Neural cell (in vitro differentiated cells): ENCODE measurements around the gene MKRN2OS. TPM values are rescaled to one million over a fixed set of nuclear protein-coding genes. Genes with fewer than 3 reads are reported as not detected.

Experiments used
- H2AFZ ChIP-seq: fragments of 200-600, 300-800 bp; sonication (generic), shearing (Covaris generic); 2 replicates; pipeline ENCODE4 v1.6.0; 2014; ENCODE audit warnings: low read depth, mild to moderate bottlenecking, antibody characterized with exemption, low read length, moderate library complexity
- H3F3A ChIP-seq: fragments of 200-600 bp; shearing (Covaris generic); 2 replicates; pipeline ENCODE4 v1.6.1; 2016; ENCODE audit warnings: mild to moderate bottlenecking, moderate library complexity, mixed read lengths, antibody characterized with exemption, low read length; ENCODE audit not compliant: insufficient read depth, poor library complexity, severe bottlenecking
- H3K27ac ChIP-seq: fragments of 200-600, 300-800 bp; sonication (generic), shearing (Covaris generic); 2 replicates; pipeline ENCODE4 v1.5.1; 2014; ENCODE audit warnings: mild to moderate bottlenecking, low read length, moderate library complexity
- H3K27me3 ChIP-seq: fragments of 300-800, 200-600 bp; sonication (generic), shearing (Covaris generic); 2 replicates; pipeline ENCODE4 v1.6.0; 2014; ENCODE audit warnings: mild to moderate bottlenecking, low read depth, low read length, moderate library complexity; ENCODE audit not compliant: insufficient read depth
- H3K36me3 ChIP-seq: fragments of 300-800, 200-600 bp; sonication (generic), shearing (Covaris generic); 2 replicates; pipeline ENCODE4 v1.5.1; 2014; ENCODE audit warnings: mild to moderate bottlenecking, antibody characterized with exemption, low read length, moderate library complexity; ENCODE audit not compliant: insufficient read depth
- H3K4me2 ChIP-seq: fragments of 300-800, 200-600 bp; sonication (generic), shearing (Covaris generic); 2 replicates; pipeline ENCODE4 v1.6.0; 2014; ENCODE audit warnings: mild to moderate bottlenecking, low read length
- H3K4me3 ChIP-seq: fragments of 300-800, 200-600 bp; sonication (generic), shearing (Covaris generic); 2 replicates; pipeline ENCODE4 v1.5.1; 2014; ENCODE audit warnings: mild to moderate bottlenecking, low read length, moderate library complexity
- H3K79me2 ChIP-seq: fragments of 200-600 bp; shearing (Covaris generic); replicated peaks from 2 replicates; pipeline ENCODE4 v1.6.0; 2014; ENCODE audit warnings: mild to moderate bottlenecking, low read length, moderate library complexity; ENCODE audit not compliant: insufficient read depth
- H3K9ac ChIP-seq: fragments of 300-800, 200-600 bp; sonication (generic), shearing (Covaris generic); 2 replicates; pipeline ENCODE4 v1.6.1; 2016; ENCODE audit warnings: mild to moderate bottlenecking, low read length, mixed read lengths
- H3K9me2 ChIP-seq: fragments of 200-600 bp; shearing (Covaris generic); 2 replicates; pipeline ENCODE4 v1.6.1; 2016; ENCODE audit warnings: mild to moderate bottlenecking, low read length, mixed read lengths; ENCODE audit not compliant: insufficient read depth
- H3K9me3 ChIP-seq: fragments of 200-600, 300-800 bp; sonication (generic), shearing (Covaris generic); 2 replicates; pipeline ENCODE4 v1.6.1; 2016; ENCODE audit warnings: mild to moderate bottlenecking, mixed run types, low read length, moderate library complexity, mixed read lengths
- H4K20me1 ChIP-seq: fragments of 200-600 bp; shearing (Covaris generic); 2 replicates; pipeline ENCODE4 v1.6.1; 2016; ENCODE audit warnings: mild to moderate bottlenecking, mixed run types; ENCODE audit not compliant: insufficient read depth
- CTCF ChIP-seq: fragments of 450-650 bp; IDR thresholded peaks from 2 replicates; pipeline ENCODE4 v1.5.1; 2014; ENCODE audit warnings: antibody characterized with exemption, mild to moderate bottlenecking, moderate library complexity; ENCODE audit not compliant: poor library complexity, severe bottlenecking
- EP300 ChIP-seq: fragments of 450-650 bp; conservative IDR thresholded peaks from 2 replicates; pipeline ENCODE4 v1.6.1; 2014; ENCODE audit warnings: antibody characterized with exemption, mild to moderate bottlenecking, moderate library complexity; ENCODE audit not compliant: poor library complexity, severe bottlenecking
- EZH2 ChIP-seq: fragments of 200-600, 300-800 bp; shearing (Covaris generic), sonication (generic); IDR thresholded peaks from 2 replicates; pipeline ENCODE4 v1.6.1; 2014; ENCODE audit warnings: antibody characterized with exemption, low read length, borderline replicate concordance, mild to moderate bottlenecking; ENCODE audit not compliant: insufficient read depth, poor library complexity, severe bottlenecking
- MXI1 ChIP-seq: fragments of 450-650 bp; conservative IDR thresholded peaks from 2 replicates; pipeline ENCODE4 v1.6.1; 2014; ENCODE audit warnings: antibody characterized with exemption, mild to moderate bottlenecking; ENCODE audit not compliant: poor library complexity, severe bottlenecking
- POLR2AphosphoS5 ChIP-seq: IDR thresholded peaks from 2 replicates; pipeline ENCODE4 v1.6.1; 2012
- RAD21 ChIP-seq: fragments of 450-650 bp; conservative IDR thresholded peaks from 2 replicates; pipeline ENCODE4 v1.6.1; 2014; ENCODE audit warnings: antibody characterized with exemption, mild to moderate bottlenecking, moderate library complexity
- REST ChIP-seq: IDR thresholded peaks from 2 replicates; pipeline ENCODE4 v1.6.1; 2012; ENCODE audit warnings: borderline replicate concordance
- SMC3 ChIP-seq: fragments of 450-650 bp; conservative IDR thresholded peaks from 2 replicates; pipeline ENCODE4 v1.6.1; 2014; ENCODE audit warnings: antibody characterized with exemption, mild to moderate bottlenecking, moderate library complexity; ENCODE audit not compliant: poor library complexity
- TAF1 ChIP-seq: IDR thresholded peaks from 2 replicates; pipeline ENCODE4 v1.6.1; 2012; ENCODE audit warnings: low read depth
- polyA plus RNA-seq: library from polyadenylated mRNA; depleted of rRNA; stranded (reverse); fragments of >200 nt; gene quantifications from 2 replicates; pipeline ENCODE4 v1.2.3, GENCODE V29; 2014

MKRN2OS gene
- polyA plus RNA-seq, 1 donor from 2014 or later: 0.36 TPM

GRCh38 chr3:12590096-12590495, 44.8 kb upstream of the MKRN2OS start:
- H3K27ac ChIP-seq: no peak overlapping the region
- H3K4me3 ChIP-seq: no peak overlapping the region
- H3K36me3 ChIP-seq: peaks cover 30% of the 10 kb centered on the region

More at GRCh38 chr3:12590096-12590495, 44.8 kb upstream of the MKRN2OS start:
- no peak overlapping the region for H2AFZ ChIP-seq
- H3K9me3 ChIP-seq: no peaks in the 10 kb centered on the region
- no peaks in the 10 kb centered on the region for H3K9me2 ChIP-seq
- no peaks in the 10 kb centered on the region for H3K79me2 ChIP-seq
- no peaks in the 10 kb centered on the region for H3F3A ChIP-seq
- TF ChIP-seq EP300 (no peak), SMC3 (no peak), POLR2AphosphoS5 (no peak), CTCF (no peak), EZH2 (no peak), REST (no peak), MXI1 (no peak), RAD21 (no peak), TAF1 (no peak)
- H4K20me1 ChIP-seq: no peaks in the 10 kb centered on the region
- H3K4me2 ChIP-seq: no peak overlapping the region
- no peak overlapping the region for H3K9ac ChIP-seq
- H3K27me3 ChIP-seq: no peaks in the 10 kb centered on the region
